Medulla oblongata (tissue), 1 donor: ENCODE measurements around the gene CCDC181.
"Not testable (repeated sequence)": the region's sequence is repeated elsewhere in the genome, so short reads cannot be mapped to it uniquely, and the experiment has no call there.

ENCODE experiments used
- DNase-seq: peaks from one replicate; pipeline ENCODE4 v3.0.0-alpha.2; 2015; ENCODE audit errors: extremely low spot score

Gene CCDC181

DNA sequence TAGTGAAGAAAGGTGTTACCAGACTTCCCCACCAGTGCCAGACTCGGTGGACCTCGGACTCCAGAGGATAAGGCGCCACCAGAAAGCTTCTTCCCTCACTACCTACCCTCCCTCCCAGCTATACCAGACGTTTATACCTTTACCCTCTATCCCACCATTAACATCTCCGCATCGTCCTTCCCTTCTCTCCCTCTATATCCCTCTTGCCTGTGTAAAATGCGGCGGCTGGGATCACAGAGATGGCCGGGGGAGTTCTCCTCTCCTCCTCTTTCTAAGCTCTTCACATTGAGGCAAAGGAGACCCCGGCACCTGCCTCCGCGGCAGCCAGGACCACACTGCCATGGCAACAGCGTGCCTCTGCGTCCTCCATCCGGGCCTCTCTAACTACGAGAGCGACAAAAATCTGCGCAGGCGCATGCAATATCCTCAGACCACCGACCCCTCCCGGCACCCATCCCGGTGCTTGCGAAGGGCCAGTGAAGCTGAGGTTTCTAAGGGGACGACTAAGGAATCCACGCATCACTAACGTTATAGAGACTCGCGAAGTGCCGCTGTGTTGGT lies at the start of gene CCDC181:
Gene CCDC181, minus strand, starts transcription at position 394 of the 561 bp plus-strand sequence. CDS start 2,547 bp downstream, outside the sequence.
- peak; percentile 72 for DNase-seq

DNA sequence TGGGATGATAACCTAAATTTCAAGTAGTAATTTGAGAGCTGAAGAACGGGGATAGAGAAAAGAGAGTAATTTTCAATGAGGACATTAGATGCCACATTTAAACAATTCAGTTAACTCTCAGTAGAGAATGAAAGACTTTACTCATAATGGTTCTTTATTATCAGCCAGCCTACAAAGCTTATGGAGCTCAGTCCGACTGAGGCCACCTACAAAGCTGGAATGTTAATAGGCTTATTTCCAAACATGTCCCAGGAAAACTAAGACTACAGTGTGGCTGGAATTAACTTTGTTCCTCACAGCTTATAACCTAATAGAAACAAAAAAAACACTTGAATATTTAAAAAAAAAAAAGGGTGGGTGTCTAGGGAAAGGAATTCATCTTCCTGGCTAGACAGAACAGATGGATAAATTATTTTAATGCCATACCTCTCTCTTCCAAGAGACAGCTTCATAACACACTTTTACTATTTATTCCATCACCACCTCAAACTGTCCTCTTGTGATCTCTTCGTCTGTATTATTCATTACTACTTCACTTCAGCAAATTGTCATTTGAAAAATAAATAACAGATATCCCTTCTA lies 48.6 kb upstream of the CCDC181 start:
- DNase-seq, result no peak

DNA sequence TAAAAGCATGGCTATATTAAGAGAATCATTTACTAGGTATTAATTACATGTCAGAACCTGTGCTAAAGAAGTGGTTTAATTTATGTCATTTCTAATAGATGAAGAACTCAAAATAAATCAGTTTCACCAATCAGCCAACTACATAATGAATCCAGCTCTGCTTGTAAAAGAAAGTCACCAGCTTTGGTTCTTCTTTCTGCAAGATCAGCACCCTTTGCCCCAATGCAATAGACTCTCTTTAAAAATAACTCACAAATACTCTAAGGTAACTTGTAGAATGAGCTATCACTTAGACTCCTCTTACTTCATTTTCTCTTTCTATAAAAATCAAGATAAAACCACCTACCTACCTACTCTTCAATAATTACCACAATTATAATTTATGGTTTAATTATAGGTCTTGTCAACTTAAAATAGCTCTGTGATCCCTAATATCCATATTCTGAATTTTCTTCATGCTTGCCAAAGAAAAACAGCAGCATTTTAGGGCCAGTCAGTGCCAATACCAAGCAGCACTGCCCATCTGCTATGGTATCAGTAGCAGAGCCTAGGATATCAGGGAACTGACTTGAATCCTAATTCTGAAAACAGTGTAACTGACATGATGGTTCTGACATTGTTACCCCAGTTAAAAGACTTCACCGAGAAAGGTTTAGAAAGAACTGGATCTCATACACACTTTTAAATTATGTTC lies 47.2 kb upstream of the CCDC181 start:
- DNase-seq, result no peak

GRCh38 chr1:169473347-169473746 lies 46.1 kb upstream of the CCDC181 start:
- no peak for DNase-seq

DNA sequence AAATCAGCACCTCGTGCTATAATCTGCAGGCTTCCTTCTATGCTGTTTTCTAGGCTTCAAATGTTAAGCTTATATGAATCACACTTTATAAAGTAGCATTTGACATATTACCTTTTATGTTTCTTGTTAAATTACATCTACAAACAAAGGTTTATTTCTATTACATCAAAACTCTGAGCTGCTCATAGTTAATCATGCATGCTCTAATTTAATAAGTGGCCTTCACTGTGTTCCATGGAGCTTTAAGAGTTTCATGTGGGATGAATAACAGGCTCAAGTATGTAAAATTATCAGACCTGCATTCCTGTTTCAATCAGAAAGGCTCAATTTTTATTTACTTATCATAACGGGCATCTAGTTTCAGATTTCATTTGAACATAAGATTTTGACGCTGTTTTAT lies 45.5 kb upstream of the CCDC181 start:
- no peak for DNase-seq

GRCh38 chr1:169468982-169469381 lies 41.7 kb upstream of the CCDC181 start:
- no peak for DNase-seq

- DNase-seq, result peak; percentile 30
These were observed 39.3 kb upstream of the CCDC181 start for GRCh38 chr1:169466259-169467230.

DNA sequence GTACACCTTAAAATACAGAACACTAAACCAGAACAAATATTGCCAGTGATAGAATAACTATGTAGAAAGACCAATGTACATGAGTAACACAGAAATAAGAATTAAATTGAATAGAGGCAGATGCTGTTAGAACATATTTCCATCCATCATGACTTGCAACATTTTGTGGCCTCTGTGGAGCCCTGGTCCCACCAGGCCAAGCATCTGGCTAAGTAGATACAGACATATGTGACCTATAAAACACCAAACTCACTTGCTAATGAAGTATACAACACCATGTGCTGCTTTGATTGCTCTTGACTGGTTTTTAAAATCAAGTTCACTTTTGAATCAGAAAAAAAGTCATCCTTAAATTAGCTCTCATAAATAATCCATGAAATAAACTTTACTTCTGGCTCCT lies 38.0 kb upstream of the CCDC181 start:
- DNase-seq, result no peak

GRCh38 chr1:169462385-169462784 lies 35.1 kb upstream of the CCDC181 start:
- no peak for DNase-seq

DNA sequence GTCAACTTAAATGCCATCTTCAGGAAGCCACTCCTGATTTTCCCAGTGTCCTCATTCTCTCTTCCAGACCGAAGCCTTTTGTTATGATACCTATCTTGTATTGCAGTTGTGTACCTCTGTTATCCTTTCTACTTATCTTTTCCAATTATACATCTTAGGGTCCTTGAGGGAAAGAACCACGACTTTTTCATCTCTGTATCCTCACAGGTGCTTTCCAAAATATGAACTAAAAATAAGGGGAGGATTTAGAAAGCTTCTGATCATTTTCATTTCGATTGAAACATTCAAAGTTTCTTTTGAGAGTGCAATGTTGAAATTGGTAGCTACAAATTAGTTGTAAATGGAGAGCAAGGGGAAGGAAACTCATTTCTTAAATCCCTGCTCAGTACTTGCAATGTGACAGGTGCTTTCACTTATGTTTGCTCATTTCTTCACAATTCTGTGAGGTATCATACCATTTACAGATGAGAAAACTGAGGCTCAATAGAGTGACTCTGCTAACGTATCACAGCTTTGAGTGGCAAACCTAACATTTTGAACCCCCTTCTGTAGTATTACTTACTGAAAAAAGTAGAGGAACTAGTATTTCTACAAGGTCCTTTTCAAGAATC lies 34.2 kb upstream of the CCDC181 start:
- DNase-seq, result no peak

DNA sequence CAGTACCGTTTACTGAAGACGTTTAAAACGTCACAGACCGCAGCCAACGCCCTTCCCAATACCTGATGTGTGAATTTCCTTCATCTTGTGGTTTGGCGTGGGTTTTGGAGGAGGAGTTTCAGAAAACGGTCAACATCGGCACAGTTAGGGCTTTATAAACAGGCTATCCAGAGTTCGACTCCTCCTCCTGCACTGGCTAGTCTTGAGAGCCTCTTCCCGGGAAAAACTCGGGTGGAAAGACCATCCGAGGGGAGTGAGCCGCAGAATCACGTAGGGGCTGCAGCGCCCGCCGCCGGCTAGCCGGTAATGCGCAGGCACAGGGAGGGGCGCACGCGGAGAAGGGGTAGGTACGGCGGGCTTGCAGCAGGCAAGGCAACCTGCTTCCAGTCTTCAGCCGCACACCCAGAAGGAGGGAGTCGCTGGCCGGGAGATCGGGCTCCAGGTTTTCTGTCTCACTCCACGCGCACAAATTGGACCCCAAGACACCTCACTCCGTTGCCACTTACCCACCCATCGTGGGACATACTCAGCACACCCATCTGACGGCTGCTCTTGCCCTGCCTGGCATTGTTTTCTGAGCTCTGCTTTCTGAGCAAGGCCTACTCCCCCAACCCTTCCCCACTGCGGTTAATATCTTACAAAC lies 33.0 kb upstream of the CCDC181 start:
- no peak for DNase-seq

DNA sequence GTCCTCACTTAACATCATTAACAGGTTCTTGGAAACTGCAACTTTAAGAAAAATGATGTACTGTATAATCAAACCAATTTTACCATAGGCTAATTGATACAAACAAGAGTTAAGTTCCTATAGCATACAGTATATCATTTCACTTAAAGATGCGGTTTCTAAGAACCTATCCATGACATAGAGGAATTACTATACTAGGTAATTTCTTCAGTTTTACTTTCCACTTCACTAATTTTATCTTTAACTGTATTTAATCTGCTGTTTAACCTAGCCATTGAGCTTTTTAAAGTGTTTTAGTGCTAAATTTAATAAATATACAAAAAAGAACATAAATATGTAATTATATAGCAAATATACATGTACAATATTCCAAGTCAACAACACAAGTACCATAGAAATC lies 30.2 kb upstream of the CCDC181 start:
- no peak for DNase-seq

GRCh38 chr1:169456029-169456428 lies 28.8 kb upstream of the CCDC181 start:
- DNase-seq, result no peak

GRCh38 chr1:169452921-169453320 lies 25.6 kb upstream of the CCDC181 start:
- no peak for DNase-seq

DNA sequence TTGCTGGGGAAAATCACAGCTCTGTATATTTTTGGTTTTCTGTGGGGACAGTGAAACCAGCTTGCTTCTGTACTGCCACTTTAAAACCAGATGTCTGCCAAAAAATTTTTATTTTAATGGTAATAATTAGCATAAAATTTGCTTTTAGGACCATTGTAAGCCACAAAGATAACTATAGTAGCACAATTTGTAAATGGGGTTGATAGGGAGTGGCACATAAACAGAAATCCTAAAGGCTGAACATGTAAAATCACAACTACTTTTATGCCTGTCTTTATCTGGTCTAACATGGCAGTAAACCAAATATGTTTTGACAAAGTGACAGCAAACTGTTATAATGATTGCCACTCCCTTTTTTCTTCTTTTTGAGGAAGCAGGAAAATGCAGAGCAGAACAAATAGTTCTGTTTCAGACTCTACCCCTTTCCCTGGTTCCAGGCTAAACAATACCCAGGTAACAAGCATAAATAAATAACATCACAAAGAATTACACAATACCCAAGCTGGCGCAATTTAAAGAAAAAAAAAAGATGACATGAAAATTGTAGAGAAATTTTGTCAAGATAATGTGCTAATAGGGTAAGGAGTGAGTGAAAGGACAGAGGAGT lies 24.0 kb upstream of the CCDC181 start:
- no peak for DNase-seq

DNA sequence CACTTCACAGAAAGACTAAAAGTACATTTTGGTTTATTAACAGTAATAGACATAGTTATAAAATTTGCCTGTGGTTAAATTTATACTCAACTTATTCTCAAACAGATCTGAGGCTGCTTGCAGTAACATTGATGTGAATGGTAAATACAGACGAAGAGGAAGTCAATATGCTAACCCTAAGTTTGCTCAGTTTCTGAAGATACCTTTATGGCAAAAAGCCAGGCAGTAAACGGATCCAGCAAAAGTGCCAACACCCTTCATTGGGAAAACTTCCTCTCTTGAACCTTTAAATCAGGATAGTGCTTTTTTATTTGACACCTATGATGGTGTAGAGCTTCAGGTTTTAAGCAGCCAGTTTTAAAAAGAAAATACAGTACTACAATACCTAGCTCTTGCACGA lies 16.6 kb upstream of the CCDC181 start:
- DNase-seq, result no peak

GRCh38 chr1:169426174-169426705 lies 1.0 kb downstream of the CCDC181 start:
- DNase-seq, result peak; percentile 32

DNA sequence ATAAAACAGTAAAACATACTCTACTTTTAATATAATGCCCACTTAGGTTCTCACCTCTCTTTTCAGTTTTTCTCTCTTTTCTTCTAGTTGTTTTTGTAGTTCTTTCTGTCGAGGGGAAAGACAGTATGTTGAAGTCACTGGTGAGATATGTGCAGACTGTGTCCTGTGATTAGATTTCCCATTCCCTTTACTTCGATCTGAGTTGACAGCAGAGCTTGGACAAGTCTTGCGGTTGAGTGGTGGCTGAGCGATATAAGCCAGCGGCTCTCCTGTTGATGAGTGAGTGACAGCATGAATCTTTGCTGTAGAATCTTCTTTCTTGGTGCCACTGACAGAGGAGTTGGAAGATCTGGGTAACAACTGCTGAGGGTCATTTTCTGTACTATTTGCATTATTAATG lies 6.0 kb downstream of the CCDC181 start:
- DNase-seq, result no peak

DNA sequence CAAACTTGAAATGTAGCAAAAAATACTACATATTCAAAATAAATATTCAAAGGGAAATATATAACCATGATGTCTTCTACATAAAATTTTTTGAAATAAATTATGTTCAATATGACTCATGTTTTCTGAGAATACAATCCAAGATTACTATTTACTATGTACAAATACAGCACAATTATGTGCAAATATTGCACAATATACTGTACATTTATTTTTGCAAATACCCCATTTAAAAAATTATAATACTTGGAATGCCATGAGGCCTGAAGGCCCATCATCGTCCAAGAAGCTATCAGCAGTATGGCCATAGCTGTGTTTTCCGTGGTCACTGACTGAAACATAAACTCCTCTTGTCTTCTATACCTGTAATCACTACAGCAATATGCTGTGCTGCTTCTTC lies 12.3 kb downstream of the CCDC181 start:
- DNase-seq, result no peak

DNA sequence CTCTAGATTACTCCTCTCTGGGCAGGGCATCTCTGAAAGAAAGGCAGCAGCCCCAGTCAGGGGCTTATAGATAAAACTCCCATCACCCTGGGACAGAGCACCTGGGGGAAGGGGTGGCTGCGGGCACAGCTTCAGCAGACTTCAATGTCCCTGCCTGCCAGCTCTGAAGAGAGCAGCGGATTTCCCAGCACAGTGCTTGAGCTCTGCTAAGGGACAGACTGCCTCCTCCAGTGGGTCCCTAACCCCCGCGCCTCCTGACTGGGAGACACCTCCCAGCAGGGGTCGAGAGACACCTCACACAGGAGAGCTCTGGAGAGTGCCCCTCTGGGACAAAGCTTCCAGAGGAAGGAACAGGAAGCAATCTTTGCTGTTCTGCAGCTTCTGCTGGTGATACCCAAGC lies 18.9 kb downstream of the CCDC181 start:
- DNase-seq, result not testable (repeated sequence)

DNA sequence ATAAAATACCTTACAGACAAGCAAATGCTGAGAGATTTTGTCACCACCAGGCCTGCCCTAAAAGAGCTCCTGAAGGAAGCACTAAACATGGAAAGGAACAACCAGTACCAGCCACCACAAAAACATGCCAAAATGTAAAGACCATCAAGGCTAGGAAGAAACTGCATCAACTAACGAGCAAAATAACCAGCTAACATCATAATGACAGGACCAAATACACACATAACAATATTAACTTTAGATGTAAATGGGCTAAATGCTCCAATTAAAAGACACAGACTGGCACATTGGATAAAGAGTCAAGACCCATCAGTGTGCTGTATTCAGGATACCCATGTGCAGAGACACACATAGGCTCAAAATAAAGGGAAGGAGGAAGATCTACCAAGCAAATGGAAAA lies 24.7 kb downstream of the CCDC181 start:
- not testable (repeated sequence) for DNase-seq
